Stimulated activated CD8-positive, alpha-beta memory T cell treated with anti-CD3 and anti-CD28 coated beads, Interleukin-12 subunit alpha, Interleukin-12 subunit beta, amount 100 ng/mL, for 4 hours (primary cell): ENCODE results near the gene SLC38A3.
"Not testable (repeated sequence)": the region's sequence is repeated elsewhere in the genome, so short reads cannot be mapped to it uniquely, and the experiment has no call there.

Experiments
- DNase-seq: peaks from one replicate; pipeline ENCODE4 v3.0.0-alpha.2; 2020; ENCODE audit warnings: low read depth

SLC38A3 gene

GRCh38 chr3:50192689-50193141 lies 12.4 kb upstream of the SLC38A3 start:
- DNase-seq: peak; percentile 56

DNA sequence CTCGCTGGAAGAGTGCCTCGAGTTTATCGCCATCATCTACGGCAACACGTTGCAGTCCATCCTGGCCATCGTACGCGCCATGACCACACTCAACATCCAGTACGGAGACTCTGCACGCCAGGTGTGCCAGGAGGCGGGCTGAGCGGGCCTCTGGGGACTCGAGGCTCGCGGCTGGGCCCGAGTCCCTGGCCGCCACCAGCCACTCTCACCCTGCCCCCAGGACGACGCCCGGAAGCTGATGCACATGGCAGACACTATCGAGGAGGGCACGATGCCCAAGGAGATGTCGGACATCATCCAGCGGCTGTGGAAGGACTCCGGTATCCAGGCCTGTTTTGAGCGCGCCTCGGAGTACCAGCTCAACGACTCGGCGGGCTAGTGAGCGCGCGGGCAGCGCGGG lies 11.8 kb upstream of the SLC38A3 start:
- no peak for DNase-seq

- no peak for DNase-seq
Observed at GRCh38 chr3:50193746-50194127, 11.3 kb upstream of the SLC38A3 start.

DNA sequence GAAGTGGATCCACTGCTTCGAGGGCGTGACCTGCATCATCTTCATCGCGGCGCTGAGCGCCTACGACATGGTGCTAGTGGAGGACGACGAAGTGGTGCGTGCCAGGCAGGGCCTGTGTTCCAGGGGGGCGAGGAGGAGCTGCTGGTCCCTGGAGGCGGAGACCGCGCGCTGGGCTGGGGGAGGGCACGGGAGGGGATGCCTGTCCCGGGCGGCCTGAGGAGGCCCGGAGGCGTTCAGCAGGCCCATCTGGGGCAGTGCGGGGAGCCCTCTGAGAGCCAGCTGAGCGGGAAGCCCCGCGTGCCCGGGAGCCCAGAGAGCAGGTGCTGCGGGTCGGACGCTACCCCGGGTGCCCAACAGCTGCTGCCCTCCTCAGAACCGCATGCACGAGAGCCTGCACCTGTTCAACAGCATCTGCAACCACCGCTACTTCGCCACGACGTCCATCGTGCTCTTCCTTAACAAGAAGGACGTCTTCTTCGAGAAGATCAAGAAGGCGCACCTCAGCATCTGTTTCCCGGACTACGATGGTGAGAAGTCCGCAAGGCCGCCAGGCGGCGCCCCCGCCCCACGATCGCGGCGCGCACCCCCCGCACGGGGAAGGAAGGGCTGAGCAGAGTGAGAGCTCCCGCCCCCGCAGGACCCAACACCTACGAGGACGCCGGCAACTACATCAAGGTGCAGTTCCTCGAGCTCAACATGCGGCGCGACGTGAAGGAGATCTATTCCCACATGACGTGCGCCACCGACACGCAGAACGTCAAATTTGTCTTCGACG lies 10.8 kb upstream of the SLC38A3 start:
- DNase-seq: peak; percentile 83

DNA sequence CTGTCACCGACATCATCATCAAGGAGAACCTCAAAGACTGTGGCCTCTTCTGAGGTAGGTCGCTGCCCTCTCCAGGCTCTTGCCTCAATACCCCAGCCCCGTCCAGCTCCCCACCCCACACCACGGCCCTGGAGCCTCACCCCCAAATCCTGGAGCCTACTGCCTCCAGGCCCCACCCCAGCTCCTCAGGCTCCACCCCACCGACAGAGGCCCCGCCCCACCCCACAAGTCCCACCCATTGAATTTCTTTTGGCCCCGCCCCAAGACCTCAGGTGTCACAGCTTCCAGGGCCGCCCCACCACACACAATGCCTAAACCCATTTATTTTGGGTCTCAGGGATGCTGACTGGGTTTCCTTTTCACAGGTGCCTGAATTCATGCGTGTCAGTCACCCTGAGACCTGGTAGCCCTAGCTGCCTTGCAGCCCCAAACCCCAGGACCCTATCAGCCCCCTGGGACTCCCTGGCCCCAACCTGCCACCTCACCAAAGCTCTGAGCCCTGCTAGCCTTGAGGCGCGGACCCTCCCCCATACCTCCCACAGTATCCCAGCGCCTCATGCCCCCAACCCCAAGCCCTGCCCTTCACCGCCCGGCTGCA lies 10.1 kb upstream of the SLC38A3 start:
- no peak for DNase-seq

DNA sequence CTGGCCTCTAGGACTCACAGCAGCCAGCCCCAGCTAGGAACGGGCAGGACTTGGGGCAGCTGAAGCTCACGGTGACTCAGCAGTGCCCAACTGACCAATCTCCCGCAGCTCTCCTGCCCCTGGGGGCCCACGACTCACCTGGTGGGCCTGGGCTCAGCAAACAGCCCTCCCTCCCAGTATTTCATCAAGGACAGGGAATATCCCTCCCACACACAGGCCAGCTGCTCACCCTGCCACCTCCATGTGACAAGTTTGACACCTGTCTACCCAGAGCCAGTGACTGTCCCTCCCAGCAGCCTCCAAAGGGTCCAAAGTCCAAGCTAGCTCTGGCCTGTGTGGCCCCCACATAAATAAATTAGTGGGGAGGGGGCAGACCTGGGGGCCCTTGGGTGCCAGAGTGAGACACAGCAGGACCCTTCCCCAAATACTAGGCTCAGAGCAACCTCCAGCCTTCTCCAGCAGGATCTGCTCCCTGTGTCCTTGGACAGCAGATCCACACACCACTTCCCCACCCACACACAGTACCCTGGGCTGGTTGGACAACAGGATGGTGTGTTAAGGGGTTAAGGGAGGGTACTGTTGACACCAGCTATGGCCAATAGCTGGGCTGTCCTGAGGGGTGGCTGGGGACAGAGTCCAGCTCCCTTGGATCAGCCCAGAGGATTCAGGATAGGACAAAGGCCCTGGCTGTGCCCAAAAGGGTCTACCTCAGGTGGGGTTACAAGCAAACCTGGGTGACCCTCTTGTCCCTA lies 9.4 kb upstream of the SLC38A3 start:
- no peak for DNase-seq

- no peak for DNase-seq
Observed at GRCh38 chr3:50196253-50196801, 8.7 kb upstream of the SLC38A3 start.

- no peak for DNase-seq
Observed at GRCh38 chr3:50201573-50202315, 3.3 kb upstream of the SLC38A3 start.

- no peak for DNase-seq
Observed at GRCh38 chr3:50202353-50203112, 2.5 kb upstream of the SLC38A3 start.

DNA sequence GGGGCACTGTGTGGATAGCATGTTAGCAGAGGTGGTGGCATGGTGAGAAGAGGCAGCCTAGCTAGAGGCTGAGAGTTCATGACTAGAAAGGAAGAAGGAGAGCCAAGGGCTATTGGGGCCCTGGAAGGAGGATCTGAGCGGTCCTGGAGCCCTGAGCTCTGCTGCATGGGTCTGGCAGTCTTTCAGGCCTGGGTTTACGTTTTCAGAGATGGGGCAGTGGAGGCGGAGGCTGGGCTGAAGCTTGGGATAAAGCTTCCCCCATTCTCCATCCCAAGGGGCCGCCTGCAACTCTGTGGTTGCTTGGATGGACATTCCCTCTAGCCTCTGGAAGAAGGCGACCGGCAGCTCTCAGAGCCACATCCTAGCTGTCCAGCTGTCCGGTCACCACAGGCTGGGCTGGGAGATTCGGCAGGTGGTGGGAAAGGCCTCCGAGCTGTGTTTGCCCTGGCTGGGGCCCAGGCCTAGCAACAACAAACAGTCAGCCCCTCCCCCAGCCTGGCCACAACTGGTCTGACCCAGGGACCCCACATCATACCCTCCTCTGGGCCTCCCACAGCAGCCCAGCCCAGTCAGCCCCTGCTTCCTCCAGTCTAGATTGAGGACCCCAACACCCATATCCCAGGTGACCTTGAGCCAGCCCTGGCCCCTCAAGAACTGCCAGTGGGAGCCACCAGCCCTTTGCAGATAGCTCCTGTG lies 1.8 kb upstream of the SLC38A3 start:
- DNase-seq: no peak

GRCh38 chr3:50203809-50204803 lies 965 bp upstream of the SLC38A3 start:
- no peak for DNase-seq

DNA sequence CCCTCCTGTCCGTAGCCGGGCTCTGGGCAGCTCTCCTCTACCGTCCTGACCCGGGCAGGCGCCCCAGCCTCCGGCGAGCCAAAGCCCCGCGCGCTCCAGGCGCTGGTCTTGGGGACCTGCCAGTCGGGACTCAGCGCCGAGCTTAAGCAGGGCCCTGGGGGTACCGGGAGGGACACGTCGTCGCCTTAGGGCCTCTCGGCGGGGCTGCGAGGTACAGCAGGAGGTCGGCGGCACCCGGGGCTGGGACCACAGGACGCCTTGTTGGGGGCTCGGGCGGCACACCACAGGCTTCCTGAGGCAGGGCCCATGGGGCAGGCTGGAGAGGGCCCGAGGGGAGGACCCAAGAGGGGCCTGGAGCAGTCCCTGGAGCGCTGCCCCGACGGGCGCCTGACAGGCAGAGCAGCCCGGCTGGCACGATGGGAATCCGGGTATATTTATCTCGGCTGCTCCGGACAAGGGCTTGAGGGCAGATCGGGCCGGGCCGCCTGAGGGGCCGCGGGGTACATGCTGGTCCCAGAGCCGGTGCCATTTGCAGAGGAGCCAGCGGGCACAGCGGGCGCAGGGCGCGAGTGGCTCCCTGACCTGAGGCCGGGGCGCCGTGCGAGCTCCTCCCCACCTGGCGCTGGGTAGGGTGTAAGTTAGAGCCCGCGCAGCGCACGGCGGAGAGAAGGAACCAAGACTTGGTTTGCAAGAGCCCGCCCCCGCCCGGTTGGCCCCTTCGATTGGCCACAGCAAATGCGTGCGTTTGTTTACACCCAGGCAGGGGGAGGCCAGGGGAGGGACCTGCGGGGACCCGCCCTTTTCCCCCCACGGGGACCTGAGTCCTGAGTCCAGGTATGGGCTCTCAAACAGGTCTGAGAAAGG lies 574 bp downstream of the SLC38A3 start:
- DNase-seq: no peak

GRCh38 chr3:50207359-50208042 lies 2.4 kb downstream of the SLC38A3 start:
- no peak for DNase-seq

DNA sequence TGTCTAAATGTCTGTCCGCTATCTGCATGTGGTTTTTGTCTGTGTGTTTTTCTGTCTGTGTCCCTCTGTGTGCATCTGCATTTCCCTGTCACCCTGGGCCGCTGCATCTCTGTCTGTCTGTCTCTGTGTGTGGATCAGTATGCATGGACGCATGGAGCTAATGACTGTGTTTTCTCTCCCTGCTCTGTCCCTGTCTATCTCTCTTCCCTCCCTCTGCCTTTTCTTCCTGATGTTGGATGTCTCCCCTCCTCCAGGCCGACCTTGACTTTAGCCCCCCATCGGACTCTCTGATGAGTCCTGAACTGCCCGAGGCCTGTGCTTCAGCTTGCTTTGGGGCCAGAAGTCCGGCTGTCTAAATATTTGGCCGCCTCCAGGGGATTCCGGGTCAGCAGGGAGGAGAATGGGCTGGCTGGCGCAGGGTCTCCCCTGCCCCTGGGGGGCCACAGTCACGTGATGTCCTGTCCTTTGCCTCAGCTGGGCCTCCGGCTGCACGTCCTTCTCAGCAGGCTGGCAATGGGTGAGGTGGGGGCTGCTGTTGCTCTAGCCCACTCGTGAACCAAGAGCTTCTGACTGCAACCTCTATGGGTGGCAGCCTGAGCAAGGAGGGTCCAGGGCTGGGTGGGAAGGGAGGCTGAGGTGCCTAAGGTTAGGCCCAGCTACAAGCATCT lies 3.7 kb downstream of the SLC38A3 start:
- no peak for DNase-seq

DNA sequence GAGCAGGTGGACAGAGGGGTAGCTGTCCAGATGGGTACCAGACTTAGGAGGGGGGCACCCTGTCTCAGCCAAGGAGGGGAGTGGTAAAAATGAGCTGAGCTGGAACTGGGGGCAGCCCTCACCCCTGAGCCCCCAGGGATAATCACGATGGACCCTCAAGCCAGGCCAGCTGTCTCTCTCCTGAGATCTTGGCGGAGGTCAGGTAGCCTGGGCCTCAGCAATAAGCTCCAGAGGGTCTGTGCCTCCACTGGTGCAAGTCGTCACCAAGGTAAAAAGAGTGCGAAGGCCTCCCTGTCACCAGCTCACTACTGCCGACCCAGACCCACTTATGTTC lies 5.1 kb downstream of the SLC38A3 start:
- no peak for DNase-seq

GRCh38 chr3:50210510-50211367 lies 5.7 kb downstream of the SLC38A3 start:
- DNase-seq: no peak

- DNase-seq: not testable (repeated sequence)
Observed at GRCh38 chr3:50211368-50211717, 6.3 kb downstream of the SLC38A3 start.
